Peyer's patch (tissue), 4 donors: ENCODE results near the gene ASB8. TPM values are rescaled to one million over a fixed set of nuclear protein-coding genes. Genes with fewer than 3 reads are reported as not detected.

Experiments used
- DNase-seq, 3 donors: peaks; one replicate each; pipeline ENCODE4 v3.0.0-alpha.2; 2017 to 2019
- H3K27ac ChIP-seq, 4 donors: fragments of 200-600 bp; sonication (generic); one replicate each; pipeline ENCODE4 v1.5.1; 2016 to 2019
- H3K27me3 ChIP-seq, 2 donors: fragments of 200-600 bp; sonication (generic); one replicate each; pipeline ENCODE4 v1.5.1; 2019
- H3K36me3 ChIP-seq, 3 donors: fragments of 200-600 bp; sonication (generic); one replicate each; pipeline ENCODE4 v1.5.1; 2016 to 2019
- H3K4me1 ChIP-seq, 4 donors: fragments of 200-600 bp; sonication (generic); one replicate each; pipeline ENCODE4 v1.5.1; 2016 to 2019
- H3K4me3 ChIP-seq, 4 donors: fragments of 200-600 bp; sonication (generic); 1 replicate in 3 of 4; 2 replicates in 1 of 4; pipeline ENCODE4 v1.5.1; 2016 to 2019; ENCODE audit warnings: mild to moderate bottlenecking in 1 of 4
- H3K9me3 ChIP-seq, 4 donors: fragments of 200-600 bp; sonication (generic); one replicate each; pipeline ENCODE4 v1.5.1; 2016 to 2019; ENCODE audit warnings: mild to moderate bottlenecking in 1 of 4
- POLR2A ChIP-seq, 2 donors: fragments of 450-650 bp; IDR thresholded peaks; one replicate each; pipeline ENCODE4 v1.5.1; 2017; ENCODE audit warnings: antibody characterized with exemption in 2 of 2, mild to moderate bottlenecking in 2 of 2, moderate library complexity in 2 of 2
- total RNA-seq, 4 donors: library from RNA; depleted of rRNA; stranded (reverse); fragments of >200 nt; gene quantifications; one replicate each; pipeline ENCODE4 v1.1.0, GENCODE V29; 2016
- TF ChIP-seq, protein P1 (sequence below), 6 experiments: fragments of 450-650 bp in 4 of 6; fragments of 200-600 bp in 2 of 6; sonication (generic) in 1 of 6; IDR thresholded peaks; one replicate each; pipeline ENCODE4 v1.5.1; 2017 to 2019; ENCODE audit warnings: antibody characterized with exemption in 6 of 6, mild to moderate bottlenecking in 3 of 6, moderate library complexity in 1 of 6

ASB8 gene
- total RNA-seq, 4 donors from 2014 or later, result 16.5 to 40.8 (median 33.7) TPM

- H3K4me3 ChIP-seq, result no peak overlapping the region
- H3K27ac ChIP-seq, result no peak overlapping the region
- H3K27me3 ChIP-seq, result no peaks in the 10 kb centered on the region
- DNase-seq, result no peak
- TF ChIP-seq, protein P1, sequence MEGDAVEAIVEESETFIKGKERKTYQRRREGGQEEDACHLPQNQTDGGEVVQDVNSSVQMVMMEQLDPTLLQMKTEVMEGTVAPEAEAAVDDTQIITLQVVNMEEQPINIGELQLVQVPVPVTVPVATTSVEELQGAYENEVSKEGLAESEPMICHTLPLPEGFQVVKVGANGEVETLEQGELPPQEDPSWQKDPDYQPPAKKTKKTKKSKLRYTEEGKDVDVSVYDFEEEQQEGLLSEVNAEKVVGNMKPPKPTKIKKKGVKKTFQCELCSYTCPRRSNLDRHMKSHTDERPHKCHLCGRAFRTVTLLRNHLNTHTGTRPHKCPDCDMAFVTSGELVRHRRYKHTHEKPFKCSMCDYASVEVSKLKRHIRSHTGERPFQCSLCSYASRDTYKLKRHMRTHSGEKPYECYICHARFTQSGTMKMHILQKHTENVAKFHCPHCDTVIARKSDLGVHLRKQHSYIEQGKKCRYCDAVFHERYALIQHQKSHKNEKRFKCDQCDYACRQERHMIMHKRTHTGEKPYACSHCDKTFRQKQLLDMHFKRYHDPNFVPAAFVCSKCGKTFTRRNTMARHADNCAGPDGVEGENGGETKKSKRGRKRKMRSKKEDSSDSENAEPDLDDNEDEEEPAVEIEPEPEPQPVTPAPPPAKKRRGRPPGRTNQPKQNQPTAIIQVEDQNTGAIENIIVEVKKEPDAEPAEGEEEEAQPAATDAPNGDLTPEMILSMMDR (IDR thresholded peaks at IDR 0.05), result no peak
- no peak for TF ChIP-seq POLR2A (IDR thresholded peaks at IDR 0.05)
- H3K4me1 ChIP-seq, result peaks cover 0 to 11% (median 2%) of the 10 kb centered on the region in 4 donors
- no peaks in the 10 kb centered on the region for H3K36me3 ChIP-seq
- no peaks in the 10 kb centered on the region for H3K9me3 ChIP-seq
These were observed 34.1 kb downstream of the ASB8 start for GRCh38 chr12:48123169-48123568.

DNA sequence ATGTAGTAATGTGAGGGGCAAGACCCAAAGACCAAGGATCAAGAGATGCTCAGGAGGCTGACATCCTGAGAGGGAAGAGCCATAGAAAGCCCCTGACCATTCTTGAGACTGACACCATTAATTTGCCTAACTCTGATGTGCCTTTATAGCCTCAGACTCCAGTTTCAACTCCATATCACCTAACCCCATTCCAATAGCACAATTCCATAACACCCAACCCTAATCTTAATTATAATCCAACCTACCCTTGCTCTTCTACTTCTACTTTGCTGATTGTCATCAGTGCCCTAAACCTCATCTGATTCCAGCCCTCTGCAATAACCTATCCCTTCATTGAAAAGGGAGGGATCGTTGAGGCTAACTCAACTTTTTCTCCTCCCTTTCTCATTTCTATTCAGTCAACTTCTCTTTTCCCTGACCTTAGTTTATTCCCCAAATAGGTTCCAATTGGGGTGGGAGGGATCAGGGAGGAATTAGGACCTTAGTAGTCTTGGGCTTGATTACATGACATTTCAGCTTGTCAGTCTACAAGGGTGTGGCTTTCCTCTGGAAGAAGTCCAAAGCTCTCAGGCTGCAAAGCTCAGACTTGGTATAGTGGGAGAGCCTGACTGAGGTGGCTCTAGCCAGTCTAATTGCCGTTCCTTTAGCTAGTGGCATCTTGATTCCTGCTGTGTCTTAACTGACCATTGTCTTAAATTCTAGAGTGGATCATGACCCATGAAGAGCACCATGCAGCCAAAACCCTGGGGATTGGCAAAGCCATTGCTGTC is 35.1 kb downstream of the ASB8 start:
- no peak for DNase-seq
- TF ChIP-seq, protein P1 (IDR thresholded peaks at IDR 0.05), result no peak
- TF ChIP-seq POLR2A (IDR thresholded peaks at IDR 0.05), result no peak

GRCh38 chr12:48121522-48121921 is 35.8 kb downstream of the ASB8 start:
- H3K36me3 ChIP-seq, result no peaks in the 10 kb centered on the region
- no peak overlapping the region for H3K27ac ChIP-seq
- TF ChIP-seq, protein P1 (IDR thresholded peaks at IDR 0.05), result no peak
- TF ChIP-seq POLR2A (IDR thresholded peaks at IDR 0.05), result no peak
- no peak overlapping the region for H3K4me3 ChIP-seq
- H3K4me1 ChIP-seq, result peaks cover 0 to 11% (median 2%) of the 10 kb centered on the region in 4 donors
- no peaks in the 10 kb centered on the region for H3K9me3 ChIP-seq
- no peaks in the 10 kb centered on the region for H3K27me3 ChIP-seq
- DNase-seq, result no peak

More for the DNA sequence above, 35.1 kb downstream of the ASB8 start:
- no peaks in the 10 kb centered on the region for H3K27me3 ChIP-seq
- H3K36me3 ChIP-seq, result no peaks in the 10 kb centered on the region
- no peaks in the 10 kb centered on the region for H3K9me3 ChIP-seq
- H3K4me3 ChIP-seq, result no peak overlapping the region
- peaks cover 0 to 11% (median 2%) of the 10 kb centered on the region in 4 donors for H3K4me1 ChIP-seq
- no peak overlapping the region for H3K27ac ChIP-seq

DNA sequence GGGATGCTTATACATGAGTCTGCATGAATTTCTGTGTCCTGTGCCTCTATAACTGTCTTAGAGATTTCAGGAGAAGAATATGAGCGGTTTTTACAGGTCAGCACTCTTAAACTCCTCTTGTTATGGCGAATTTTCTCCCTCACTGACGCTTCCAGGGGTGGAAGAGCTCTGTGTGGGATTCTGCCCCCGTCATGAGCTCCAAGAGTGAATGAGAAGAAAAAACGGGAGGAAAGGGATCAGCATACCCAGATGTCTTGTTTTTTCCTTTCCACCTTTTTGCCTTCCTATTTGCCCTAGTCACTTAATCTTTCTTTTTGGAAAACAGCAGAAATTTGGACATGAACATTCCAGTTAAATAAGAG is 37.5 kb downstream of the ASB8 start:
- Histone ChIP-seq H3K36me3 (no peaks in the 10 kb centered on the region), H3K4me3 (peak overlapping the region; percentile 49 to 78 (median 59)), H3K4me1 (peaks cover 0 to 11% (median 2%) of the 10 kb centered on the region in 4 donors), H3K9me3 (no peaks in the 10 kb centered on the region), H3K27me3 (no peaks in the 10 kb centered on the region), H3K27ac (peak overlapping the region in 3 of 4 donors; percentile 19 to 64 (median 51))
- TF ChIP-seq POLR2A (IDR thresholded peaks at IDR 0.05), result no peak
- TF ChIP-seq, protein P1 (IDR thresholded peaks at IDR 0.05), result no peak
- DNase-seq, result no peak

- peak within 1 kb of the TSS; percentile 13 to 64 (median 35) for H3K27ac ChIP-seq
- DNase-seq, result peak; percentile 75 to 92 (median 77)
- H3K36me3 ChIP-seq, result no peaks in the 10 kb centered on the region
- TF ChIP-seq, protein P1 (IDR thresholded peaks at IDR 0.05), result no peak
- TF ChIP-seq POLR2A (IDR thresholded peaks at IDR 0.05), result no peak
- peak within 1 kb of the TSS; percentile 49 to 78 (median 59) for H3K4me3 ChIP-seq
- no peaks in the 10 kb centered on the region for H3K9me3 ChIP-seq
- no peaks in the 10 kb centered on the region for H3K27me3 ChIP-seq
- H3K4me1 ChIP-seq, result peaks cover 0 to 11% (median 2%) of the 10 kb centered on the region in 4 donors
These were observed 38.1 kb downstream of the ASB8 start, which contains the start of gene PFKM for GRCh38 chr12:48119078-48119833. Gene PFKM, plus strand, starts transcription at chr12:48119364. Its CDS starts 3,411 bp downstream, at chr12:48122775.
